ENCODE results near the gene COL13A1. TPM values are rescaled to one million over a fixed set of nuclear protein-coding genes. Genes with fewer than 3 reads are reported as not detected.

COL13A1 gene
- total RNA-seq, 1 experiment from 2014 or later = 3.6 TPM

- Mint-ChIP-seq H3K9me3 (no peaks in the 10 kb centered on the region; a peak in 1 of 5 replicates), H3K27me3 (ENCODE audit: low read depth) (peaks cover 39% of the 10 kb centered on the region), H3K4me1 (peaks cover 34 to 57% of the 10 kb centered on the region in 2 experiments), H3K36me3 (ENCODE audit: insufficient read depth in 1 of 3, low read depth in 3 of 3) (no peaks in the 10 kb centered on the region; a peak in 1 of 7 replicates), H3K27ac (no peak overlapping the region; a peak in 1 of 7 replicates), H3K4me3 (no peak overlapping the region)
- Histone ChIP-seq H4K91ac (ENCODE audit: insufficient read length, low read depth, low read length) (no peak overlapping the region), H3K23ac (ENCODE audit: insufficient read length, low read depth, low read length) (no peak overlapping the region), H2BK12ac (ENCODE audit: insufficient read length, low read depth, low read length) (no peak overlapping the region), H2BK120ac (ENCODE audit: low read depth, low read length, poor library complexity, severe bottlenecking) (no peak overlapping the region), H3T11ph (ENCODE audit: low read length) (no peak overlapping the region), H3K4me2 (ENCODE audit: insufficient read depth, insufficient read length, low read length) (no peak overlapping the region), H2AFZ (ENCODE audit: low read length) (no peak overlapping the region), H3K9me3 (ENCODE audit: control insufficient read depth, low read depth, low read length) (no peaks in the 10 kb centered on the region), H3K27ac (ENCODE audit: insufficient read length, low read depth, low read length) (no peak overlapping the region), H3K4me1 (ENCODE audit: insufficient read depth, low read length) (peaks cover 3% of the 10 kb centered on the region; the same call in 1 of the 2 replicates), H3K4ac (ENCODE audit: low read depth, low read length) (no peak overlapping the region), H2AK5ac (ENCODE audit: insufficient read length, low read length) (no peak overlapping the region), H4K8ac (replicated peaks; ENCODE audit: insufficient read length, low read depth, low read length) (no peak overlapping the region), H3K27me3 (ENCODE audit: insufficient read depth, low read length) (no peaks in the 10 kb centered on the region), H3K14ac (ENCODE audit: insufficient read depth, low read length) (no peak overlapping the region), H2BK20ac (ENCODE audit: low read depth, low read length, poor library complexity, severe bottlenecking) (no peak overlapping the region), H4K5ac (ENCODE audit: insufficient read length, low read depth, low read length) (no peak overlapping the region), H2BK15ac (ENCODE audit: low read depth, low read length) (no peak overlapping the region), H3K79me1 (ENCODE audit: insufficient read depth, low read depth, low read length, poor library complexity, severe bottlenecking) (no peaks in the 10 kb centered on the region), H3K23me2 (ENCODE audit: insufficient read length, low read depth, low read length, poor library complexity, severe bottlenecking) (no peaks in the 10 kb centered on the region), H3K56ac (ENCODE audit: insufficient read length, low read depth, low read length) (no peak overlapping the region), H3K18ac (ENCODE audit: insufficient read length, low read depth, low read length) (no peak overlapping the region), H3K79me2 (ENCODE audit: insufficient read depth, low read length) (no peaks in the 10 kb centered on the region), H2BK5ac (ENCODE audit: insufficient read length, low read length) (no peak overlapping the region), H3K9ac (ENCODE audit: extremely low read depth, insufficient read length, low read length) (no peak overlapping the region), H4K20me1 (ENCODE audit: control insufficient read depth, insufficient read depth, insufficient read length) (no peaks in the 10 kb centered on the region)
- no CpG with 5 or more reads among the region's 3 CpGs for WGBS (ENCODE audit: extremely low coverage, insufficient read length, low lambda C conversion rate)
- no peak for TF ChIP-seq CTCF (conservative IDR thresholded peaks at IDR 0.05)
- DNase-seq = no peak
These were observed 150.0 kb downstream of the COL13A1 start for GRCh38 chr10:69951658-69952057.

Data from H9 (cell line).